NB4 (cell line): Measurements from ENCODE around the gene IL10.

Experiments
- DNase-seq: peaks from one replicate; pipeline ENCODE4 v3.0.0; 2010; ENCODE audit warnings: low read depth
- H3K4me3 ChIP-seq: one replicate; pipeline ENCODE4 v1.5.1; 2011; ENCODE audit warnings: mild to moderate bottlenecking, low read depth, low read length, moderate library complexity
- MYC ChIP-seq: IDR thresholded peaks from 2 replicates; pipeline ENCODE4 v1.6.1; 2011; ENCODE audit warnings: low read depth, low read length
- POLR2A ChIP-seq: IDR thresholded peaks from 2 replicates; pipeline ENCODE4 v1.6.1; 2011; ENCODE audit warnings: mild to moderate bottlenecking; ENCODE audit not compliant: insufficient read length; ENCODE audit errors: extremely low read depth
- TF ChIP-seq, protein P1 (sequence below): IDR thresholded peaks from 2 replicates; pipeline ENCODE4 v1.6.1; 2011; ENCODE audit warnings: low read depth, low read length
- TF ChIP-seq, protein P2 (sequence below): IDR thresholded peaks from one replicate; pipeline ENCODE4 v1.5.1; 2012; ENCODE audit warnings: low read depth, low read length

IL10 gene

DNA sequence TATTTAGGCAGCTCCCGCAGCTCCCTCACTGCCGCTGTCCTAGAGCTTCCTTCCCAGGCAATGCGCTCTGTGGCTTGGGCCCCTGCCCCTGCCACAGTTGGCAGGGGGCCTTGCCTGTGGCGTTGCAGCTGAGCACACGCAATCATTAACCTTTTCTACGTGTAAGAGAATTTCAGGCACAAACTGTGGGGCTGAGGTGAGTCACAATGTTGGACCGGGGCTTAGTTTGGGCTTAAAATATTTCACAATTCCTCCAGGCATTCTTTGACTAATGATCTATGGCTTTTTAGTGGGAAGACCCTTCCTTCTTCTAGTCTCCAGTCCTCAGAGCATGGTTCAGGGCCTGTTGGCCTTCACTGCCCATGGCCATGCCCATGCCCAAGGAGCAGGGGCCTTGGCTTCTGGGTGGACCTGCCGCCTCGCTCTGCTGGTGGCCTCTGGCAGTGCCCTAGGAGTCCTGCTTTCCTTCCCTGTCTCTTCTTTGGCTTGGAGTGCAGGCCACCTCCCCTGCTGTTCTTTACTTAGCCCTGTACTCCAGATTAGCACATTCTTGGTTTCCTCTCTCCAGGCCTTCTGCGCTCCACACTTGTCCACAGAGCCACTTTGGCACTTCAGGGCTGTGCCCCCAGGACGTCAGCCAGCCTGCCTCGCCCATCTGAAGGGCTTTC, 48.4 kb downstream of the IL10 start:
- TF ChIP-seq POLR2A (no peak), MYC (0 out of 2 replicates have a peak, but pooled peaks have one; percentile 20)
- TF ChIP-seq, protein P1, sequence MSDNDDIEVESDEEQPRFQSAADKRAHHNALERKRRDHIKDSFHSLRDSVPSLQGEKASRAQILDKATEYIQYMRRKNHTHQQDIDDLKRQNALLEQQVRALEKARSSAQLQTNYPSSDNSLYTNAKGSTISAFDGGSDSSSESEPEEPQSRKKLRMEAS = no peak
- peak; percentile 68 for DNase-seq
- H3K4me3 ChIP-seq = no peak overlapping the region

DNA sequence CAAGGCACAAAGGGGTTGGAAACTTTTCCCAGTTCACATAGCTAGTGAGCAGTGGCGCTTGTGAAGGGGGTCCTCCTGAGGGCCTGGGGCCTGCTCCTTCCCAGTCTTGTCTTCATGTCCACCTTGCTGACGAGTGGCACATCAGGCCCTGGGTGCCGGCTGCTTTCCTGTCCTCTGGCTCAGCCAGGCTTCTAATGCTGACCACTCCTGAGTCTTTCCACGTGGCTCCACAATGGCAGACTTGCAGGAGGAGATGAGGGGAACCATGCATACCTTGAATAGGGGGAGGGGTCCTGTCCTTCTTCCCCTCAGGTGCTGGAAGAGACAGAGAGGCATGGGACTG, 48.9 kb downstream of the IL10 start:
- DNase-seq = no peak
- no peak for TF ChIP-seq POLR2A
- TF ChIP-seq, protein P2, sequence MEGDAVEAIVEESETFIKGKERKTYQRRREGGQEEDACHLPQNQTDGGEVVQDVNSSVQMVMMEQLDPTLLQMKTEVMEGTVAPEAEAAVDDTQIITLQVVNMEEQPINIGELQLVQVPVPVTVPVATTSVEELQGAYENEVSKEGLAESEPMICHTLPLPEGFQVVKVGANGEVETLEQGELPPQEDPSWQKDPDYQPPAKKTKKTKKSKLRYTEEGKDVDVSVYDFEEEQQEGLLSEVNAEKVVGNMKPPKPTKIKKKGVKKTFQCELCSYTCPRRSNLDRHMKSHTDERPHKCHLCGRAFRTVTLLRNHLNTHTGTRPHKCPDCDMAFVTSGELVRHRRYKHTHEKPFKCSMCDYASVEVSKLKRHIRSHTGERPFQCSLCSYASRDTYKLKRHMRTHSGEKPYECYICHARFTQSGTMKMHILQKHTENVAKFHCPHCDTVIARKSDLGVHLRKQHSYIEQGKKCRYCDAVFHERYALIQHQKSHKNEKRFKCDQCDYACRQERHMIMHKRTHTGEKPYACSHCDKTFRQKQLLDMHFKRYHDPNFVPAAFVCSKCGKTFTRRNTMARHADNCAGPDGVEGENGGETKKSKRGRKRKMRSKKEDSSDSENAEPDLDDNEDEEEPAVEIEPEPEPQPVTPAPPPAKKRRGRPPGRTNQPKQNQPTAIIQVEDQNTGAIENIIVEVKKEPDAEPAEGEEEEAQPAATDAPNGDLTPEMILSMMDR = no peak
- TF ChIP-seq, protein P1 = no peak
- H3K4me3 ChIP-seq = no peak overlapping the region

DNA sequence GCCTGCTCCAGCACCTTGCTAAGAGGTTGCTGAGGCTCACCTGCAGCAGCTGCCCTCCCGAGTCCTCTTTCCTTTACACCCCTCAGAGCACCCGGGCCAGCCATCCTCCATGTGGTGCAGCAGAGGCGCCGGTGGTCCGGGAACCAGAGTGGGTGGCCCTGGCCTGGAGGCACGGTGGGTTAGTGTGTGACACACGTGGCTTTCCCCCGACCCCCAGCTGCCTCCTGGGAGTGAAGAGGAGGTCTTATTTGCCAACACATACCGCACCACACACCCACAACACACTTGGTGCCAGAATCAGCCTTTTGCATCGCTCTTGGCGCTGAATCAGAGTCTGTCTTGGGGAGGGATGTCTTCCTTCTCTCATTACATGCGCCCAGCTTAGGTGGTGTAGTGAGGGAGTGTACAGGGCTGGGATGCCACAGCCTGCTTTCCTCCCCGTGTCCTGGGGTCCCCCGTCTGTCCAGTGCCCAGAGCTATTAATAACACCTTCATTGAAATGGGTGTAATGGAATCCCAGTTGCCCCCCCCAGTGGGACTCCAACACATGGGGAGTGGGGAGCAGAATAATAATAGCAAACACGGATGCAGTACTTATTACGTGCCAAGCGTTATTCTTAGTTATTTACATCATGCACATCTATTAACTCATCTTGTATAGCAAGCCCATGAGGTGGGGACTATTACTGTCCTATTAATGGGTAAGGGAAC, 49.4 kb downstream of the IL10 start:
- no peak overlapping the region for H3K4me3 ChIP-seq
- no peak for DNase-seq
- TF ChIP-seq, protein P1 = no peak
- TF ChIP-seq POLR2A = no peak
- TF ChIP-seq, protein P2 = no peak
- TF ChIP-seq MYC = no peak

DNA sequence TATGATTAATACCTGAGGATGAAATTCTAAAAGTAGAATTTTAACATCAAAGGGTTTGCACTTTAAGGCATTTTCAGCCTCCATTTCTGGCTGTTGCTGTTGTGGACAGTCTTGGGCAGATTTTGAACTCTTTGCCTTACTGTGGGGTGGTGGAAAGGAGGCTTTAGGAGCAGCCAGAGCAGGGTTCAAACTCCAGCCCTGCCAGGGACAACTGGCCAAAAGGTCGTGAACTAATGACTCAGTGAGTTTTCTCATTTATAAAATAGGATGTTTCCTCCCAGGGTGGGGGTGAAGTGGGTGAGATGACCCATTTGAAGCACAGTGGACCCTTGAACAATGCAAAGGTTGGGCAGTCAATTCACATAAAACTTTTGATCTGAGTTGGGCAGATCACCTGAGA, 50.8 kb downstream of the IL10 start:
- TF ChIP-seq, protein P1 = no peak
- no peak for TF ChIP-seq MYC
- no peak for TF ChIP-seq POLR2A
- TF ChIP-seq, protein P2 = no peak
- no peak overlapping the region for H3K4me3 ChIP-seq
- DNase-seq = no peak

DNA sequence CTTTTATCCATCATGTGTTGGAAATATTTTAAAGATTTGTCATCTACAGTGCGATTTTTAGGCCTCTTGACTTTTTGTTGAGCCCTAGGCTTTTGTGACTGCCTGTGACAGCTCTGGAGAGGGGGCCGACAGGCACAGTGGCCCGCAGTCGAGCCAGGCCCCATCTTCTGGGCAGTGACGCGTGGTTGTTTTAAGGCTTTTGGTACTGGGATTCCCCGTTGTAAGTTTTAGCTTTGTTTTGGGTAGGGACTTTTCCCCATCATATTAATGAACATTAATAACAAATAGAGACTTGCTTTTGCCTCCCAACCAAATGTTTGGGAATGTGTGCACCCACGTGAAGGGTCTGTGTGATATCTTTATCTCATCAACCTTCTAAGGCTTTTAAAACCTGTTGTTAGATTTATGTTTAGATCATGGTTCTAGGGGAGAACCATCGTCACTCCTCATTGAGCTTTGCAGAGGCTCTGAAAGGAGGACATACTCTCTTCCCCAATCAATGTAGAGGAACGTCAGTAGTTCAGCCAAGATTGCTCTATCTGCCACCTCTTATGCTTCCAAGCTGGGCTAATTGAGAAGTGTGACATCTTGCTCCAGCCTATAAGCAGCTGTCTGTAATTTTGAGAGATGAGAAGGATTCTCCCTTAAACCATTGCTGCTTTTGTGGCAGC, 53.0 kb downstream of the IL10 start:
- H3K4me3 ChIP-seq = no peak overlapping the region
- no peak for DNase-seq
- no peak for TF ChIP-seq MYC
- TF ChIP-seq, protein P1 = no peak
- TF ChIP-seq, protein P2 = no peak
- TF ChIP-seq POLR2A = no peak

DNA sequence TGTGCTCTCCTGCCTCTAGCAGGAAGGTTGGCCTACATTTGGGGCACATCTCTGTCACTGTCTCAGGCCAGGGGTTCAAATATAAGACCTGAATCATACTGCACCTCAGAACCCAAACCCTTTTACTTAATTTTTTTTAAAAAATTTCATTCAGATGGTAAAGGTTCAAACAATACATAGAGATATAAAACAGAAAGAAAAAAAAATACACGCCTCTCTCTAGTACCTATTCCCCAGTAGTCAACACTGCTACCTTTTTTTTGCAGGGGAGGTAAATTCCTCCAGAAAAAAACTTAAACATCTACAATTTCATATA, 54.7 kb downstream of the IL10 start:
- H3K4me3 ChIP-seq = no peak overlapping the region
- DNase-seq = no peak
- TF ChIP-seq, protein P1 = no peak
- TF ChIP-seq POLR2A = no peak
- TF ChIP-seq MYC = no peak
- TF ChIP-seq, protein P2 = no peak
